Activated naive CD8-positive, alpha-beta T cell treated with anti-CD3 and anti-CD28 coated beads, Interleukin-2, amount 50 U/mL, for 16 hours (primary cell): ENCODE data around the gene IL18R1.

Experiments used
- DNase-seq: peaks from one replicate; pipeline ENCODE4 v3.0.0-alpha.2; 2020; ENCODE audit warnings: low read depth, low spot score

IL18R1 gene

DNA sequence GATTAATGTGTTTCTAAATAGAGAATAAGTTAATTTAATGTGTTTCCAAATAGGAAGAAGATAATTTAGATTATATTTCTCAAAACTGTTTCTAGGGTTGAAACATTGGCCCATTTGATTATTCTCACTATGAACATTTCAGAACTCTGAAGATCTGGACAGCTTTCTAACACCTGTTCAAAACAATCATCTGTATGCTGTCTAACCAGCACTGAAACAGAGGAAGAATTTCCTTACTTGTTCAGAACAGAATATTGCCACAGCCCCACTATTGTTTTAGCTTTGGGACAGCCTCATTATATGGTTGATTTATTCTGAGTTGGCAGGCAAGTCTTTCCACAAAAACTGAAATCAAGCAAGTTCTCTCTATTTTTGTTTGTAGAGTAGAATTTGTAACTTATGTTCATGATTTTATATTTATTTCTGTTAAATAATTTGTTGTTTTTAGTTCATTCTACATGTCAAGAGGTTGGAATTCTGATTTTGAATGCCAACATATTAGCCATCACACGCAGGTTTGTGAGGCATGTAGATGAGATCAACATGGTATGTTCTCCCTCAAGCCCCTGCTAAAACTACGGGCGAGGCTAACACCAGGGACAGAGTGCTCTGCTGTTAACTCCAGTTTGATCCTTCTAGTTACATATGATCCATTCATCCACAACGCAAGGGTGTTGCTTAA lies 78.5 kb downstream of the IL18R1 start:
- DNase-seq, result no peak

DNA sequence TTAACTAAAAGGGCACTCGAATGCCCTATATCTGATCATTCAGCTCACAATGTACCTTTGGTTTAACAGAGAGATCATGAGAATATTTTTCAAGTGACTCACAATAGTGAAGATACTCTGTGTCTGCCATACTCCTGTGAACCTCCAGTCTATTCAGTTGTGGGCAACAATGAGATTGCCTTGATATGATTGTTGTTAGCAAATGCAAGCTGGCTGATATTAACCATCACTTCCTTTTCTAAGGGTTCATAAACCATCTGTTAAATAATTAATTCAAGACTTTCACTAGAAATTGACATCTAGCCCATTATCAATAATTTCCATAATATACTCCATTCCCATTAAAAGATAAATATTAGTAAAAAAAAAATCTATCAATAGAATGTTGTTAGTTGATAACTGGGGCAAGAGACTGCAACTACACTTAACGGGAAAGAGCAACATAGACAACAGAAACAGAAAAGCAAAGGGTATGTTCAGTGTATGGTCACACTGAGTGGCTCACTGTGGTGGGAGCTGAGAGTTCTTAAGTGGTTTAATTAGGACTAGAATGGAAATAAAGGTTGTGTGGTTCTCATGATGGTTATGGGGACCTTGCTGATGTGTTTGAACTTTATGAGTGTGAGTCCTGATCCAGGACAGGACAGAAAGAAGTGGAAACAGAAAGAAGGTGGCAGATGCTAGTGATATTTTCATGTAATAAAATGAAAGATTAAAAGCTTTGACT lies 79.2 kb downstream of the IL18R1 start:
- DNase-seq, result no peak

DNA sequence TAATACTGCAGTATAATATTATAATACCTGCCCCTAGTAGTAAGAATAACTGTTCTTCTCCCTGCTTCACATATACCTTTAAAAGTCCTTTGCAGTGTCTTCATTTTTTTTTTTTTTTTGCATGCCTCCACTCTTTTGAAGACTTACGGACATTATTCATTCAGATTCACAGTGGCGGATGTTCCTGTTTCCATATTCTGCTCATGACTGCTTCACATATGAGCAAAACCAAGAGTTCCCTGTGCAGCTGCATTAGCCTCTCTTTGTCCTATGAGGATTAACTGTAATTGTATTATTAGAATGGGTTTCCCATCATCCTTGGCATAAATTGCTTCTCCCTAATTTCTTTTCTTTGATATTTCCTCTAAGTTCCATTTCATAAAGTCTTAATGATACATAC lies 80.1 kb downstream of the IL18R1 start:
- DNase-seq, result no peak

DNA sequence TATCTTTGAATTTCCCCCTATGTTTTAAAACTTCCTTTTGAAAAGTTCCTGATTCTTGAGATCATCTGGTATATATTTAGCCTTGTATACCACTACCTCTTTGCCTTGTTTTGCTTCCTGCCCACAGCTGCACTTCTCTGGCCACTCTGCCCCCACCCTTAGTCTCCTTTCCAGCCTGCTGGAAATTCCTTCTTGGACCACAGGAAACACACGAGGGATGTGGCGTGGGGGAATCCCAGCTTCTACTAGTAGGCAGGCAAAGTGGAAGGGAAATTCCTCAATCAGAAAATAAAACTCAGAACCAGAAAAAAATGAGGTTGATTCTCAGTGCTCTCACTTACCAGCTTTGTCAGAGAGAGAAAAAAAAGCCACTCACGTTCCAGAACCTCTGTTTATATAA lies 80.7 kb downstream of the IL18R1 start:
- no peak for DNase-seq

DNA sequence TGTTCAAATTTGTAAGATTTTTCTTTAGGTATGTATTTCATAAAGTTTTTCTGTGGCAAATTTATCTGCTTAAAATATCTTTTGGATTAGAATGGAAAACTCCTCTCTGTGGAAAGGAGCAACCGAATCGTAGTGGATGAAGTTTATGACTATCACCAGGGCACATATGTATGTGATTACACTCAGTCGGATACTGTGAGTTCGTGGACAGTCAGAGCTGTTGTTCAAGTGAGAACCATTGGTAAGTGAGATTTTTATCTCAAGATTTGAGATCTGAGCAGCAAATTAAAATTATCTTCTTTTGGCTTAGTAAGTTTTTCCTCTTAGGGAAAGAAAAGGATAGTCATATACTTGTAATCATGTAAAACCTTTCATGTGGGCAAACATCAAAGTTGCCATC lies 81.5 kb downstream of the IL18R1 start:
- no peak for DNase-seq

DNA sequence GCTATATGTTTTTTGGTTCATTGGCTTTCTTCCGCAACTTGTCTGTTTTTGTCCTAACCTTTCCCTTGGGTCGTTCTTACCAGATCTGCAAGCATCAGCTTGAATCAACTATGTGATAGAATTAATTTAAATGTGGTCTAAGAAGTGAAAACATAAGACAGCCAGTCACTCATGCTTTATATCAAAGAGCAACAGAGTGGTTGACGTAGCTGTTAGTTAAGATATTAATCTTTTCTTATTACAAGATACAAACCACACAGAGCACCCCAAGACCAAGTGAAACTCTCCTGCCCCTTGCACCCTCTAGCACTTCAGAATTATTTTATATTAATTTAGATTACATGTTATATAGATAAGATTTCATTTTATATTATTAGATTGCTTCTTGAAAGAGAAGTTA lies 82.5 kb downstream of the IL18R1 start:
- DNase-seq, result no peak

DNA sequence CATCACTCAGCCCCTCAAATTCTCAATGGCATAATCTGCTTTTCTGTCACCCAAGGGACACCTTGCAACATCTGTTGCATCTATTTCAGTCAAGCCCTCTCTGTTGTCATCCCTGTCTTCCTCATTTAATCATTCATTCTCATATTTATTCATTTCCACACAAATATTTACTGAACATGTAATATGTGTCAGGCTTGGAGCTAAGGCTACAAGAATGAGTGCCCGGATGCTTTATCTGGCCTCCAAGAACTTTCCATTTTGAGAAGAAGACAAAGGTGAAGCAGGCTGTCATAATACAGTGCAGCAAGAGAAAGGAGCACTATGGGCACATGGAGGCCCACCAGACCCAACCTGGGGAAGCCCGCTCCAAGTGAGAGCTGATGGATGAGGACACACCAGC lies 83.0 kb downstream of the IL18R1 start:
- DNase-seq, result no peak

DNA sequence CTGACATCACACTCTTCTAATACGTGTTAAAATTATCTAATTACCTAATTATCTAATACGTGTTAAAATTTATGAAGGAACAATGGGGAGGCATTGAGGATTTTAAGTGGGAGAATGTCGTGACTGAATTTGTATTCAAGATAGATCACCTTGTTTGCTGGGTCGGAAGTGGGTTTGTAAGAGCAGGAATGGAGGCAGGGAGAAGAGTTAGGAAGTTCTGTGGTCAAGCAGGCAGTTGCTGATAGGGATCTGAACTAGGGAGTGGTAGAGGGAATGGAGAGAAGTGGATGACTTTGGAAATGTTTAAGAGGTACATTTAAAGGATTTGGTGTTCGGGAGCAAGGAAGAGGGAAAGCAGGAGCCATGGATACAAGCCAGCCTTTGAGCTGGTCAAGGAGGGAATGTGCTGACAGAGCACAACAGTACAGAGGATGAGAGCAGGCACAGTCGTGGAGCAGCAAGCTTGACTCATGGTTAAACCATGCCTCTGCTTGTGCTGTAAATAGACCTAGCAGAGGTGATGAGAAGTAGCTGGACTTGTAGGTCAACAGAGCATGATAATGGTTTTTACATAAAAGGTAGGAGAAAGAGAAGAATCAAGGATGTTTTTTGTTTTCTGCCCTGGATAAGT lies 83.6 kb downstream of the IL18R1 start:
- no peak for DNase-seq

DNA sequence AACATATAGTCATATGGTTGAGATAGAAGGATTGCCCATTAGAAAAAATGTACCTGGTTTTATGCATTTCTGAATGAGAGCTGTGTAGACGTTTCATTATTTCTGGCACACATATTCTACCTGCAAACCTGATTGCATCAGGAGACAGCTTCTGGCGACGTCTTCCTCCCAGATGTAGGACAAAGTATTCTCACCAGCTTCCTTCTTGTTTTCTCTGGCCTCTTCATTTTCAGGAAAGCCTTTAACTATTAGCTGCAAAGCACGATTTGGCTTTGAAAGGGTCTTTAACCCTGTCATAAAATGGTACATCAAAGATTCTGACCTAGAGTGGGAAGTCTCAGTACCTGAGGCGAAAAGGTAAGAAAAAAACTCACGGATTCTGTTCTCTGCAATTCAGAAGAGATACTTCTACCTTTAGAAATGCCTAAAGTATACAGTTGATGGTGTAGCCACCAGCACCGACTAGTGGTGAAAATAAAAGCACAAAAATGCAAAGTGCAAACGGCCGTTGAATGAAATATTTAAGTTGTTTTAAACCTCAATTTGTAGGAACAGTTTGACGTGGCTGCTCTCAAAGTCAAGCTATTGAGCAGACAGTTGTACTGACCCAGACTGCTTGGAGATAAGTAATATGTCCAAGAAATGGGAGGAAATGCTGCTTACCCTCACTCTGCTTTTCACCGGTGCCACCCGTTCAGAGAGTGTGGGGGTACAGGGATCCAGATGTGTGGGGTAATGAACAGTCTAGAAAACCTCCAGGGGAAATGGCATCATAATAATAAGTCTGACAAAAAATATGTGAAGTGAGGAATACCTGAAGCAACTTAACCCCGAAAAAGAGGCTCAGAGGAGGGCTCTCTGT lies 87.6 kb downstream of the IL18R1 start:
- DNase-seq, result peak; percentile 24

DNA sequence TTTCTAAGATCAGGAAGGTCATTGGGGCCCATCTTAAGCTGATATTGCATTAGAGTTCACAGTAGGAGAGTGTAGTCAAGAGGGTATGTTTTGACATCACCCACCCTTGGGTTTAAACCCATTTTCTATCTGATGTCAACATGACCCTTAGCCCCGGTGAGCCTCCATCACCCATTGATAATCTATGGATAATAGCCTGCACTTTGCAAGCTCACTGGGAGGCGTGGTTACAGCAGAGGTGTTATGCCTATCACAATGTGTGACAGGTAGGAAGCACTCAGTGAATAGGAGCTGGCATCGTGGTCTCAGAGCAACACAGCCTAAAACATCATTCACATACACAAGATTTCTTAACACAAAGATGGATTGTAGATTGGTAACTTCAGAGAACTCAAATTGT lies 88.6 kb downstream of the IL18R1 start:
- DNase-seq, result no peak

DNA sequence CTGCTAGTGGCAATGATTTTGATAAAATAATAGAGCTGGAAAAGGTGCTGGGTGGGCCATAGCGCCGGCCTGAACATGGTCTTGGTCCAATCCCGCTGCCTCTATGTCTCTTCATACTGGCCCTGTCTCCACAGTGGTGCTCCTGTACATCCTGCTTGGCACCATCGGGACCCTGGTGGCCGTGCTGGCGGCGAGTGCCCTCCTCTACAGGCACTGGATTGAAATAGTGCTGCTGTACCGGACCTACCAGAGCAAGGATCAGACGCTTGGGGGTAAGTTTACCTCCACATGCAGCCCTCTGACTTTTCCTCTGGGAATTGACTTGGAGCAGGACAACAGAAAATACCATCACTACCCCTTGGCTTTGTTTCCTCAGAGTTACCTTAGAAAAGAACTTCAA lies 91.3 kb downstream of the IL18R1 start:
- no peak for DNase-seq
